HG03060 (cell line): ENCODE data around the gene YIF1A.

ENCODE experiments used
- ATAC-seq: cut with Tn5 transposase; IDR thresholded peaks from one replicate; pipeline ENCODE4 v1.9.1; 2021; ENCODE audit warnings: low read depth, moderate number of reproducible peaks; ENCODE audit not compliant: unreplicated experiment

YIF1A gene, protein sequence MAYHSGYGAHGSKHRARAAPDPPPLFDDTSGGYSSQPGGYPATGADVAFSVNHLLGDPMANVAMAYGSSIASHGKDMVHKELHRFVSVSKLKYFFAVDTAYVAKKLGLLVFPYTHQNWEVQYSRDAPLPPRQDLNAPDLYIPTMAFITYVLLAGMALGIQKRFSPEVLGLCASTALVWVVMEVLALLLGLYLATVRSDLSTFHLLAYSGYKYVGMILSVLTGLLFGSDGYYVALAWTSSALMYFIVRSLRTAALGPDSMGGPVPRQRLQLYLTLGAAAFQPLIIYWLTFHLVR

DNA sequence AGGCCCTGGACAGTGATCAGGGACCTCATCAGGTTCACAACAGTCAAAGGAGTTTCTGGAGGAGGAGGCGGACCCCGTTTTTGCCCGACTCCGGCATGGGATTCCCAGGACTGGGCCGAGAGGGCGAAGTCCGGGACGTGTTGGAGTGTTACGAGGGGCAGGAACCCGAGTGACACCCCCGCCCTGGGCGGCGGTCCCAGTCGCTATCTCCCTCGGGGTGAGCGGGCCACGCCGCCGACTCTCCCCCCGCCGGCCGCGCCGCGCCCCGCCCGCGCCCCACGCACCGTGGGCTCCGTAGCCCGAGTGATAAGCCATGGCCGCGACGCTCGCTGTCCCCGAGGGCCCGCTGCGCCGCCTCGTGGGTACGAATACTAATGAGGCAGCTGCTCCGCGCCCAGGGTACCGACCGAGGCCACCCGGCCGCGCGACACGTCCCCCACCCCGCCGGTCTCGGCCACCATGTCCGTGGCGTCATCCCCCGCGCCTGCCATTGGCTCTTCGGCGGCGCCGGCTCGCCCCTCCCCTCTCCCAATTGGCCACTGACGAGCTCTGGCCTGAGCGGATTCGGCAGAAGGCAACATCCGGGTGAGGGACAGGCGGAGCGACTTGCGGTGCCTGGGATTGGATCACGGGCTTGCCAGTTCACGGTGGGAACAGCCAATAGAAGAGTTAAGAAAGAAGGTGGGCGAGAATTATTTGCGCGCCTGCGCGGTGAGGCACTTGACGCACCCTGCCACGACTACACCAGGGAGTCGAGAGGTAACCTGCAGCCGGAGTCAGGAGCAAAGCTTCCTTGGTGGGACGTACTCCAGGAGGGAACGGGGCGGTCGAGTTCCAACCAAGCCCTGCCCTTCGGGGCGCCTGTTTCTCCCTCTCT is at the start of gene YIF1A:
YIF1A (minus strand) TSS at position 473 of the 877 bp plus-strand sequence; CDS start at position 315, 158 bp downstream.
- ATAC-seq = peak; percentile 85

DNA sequence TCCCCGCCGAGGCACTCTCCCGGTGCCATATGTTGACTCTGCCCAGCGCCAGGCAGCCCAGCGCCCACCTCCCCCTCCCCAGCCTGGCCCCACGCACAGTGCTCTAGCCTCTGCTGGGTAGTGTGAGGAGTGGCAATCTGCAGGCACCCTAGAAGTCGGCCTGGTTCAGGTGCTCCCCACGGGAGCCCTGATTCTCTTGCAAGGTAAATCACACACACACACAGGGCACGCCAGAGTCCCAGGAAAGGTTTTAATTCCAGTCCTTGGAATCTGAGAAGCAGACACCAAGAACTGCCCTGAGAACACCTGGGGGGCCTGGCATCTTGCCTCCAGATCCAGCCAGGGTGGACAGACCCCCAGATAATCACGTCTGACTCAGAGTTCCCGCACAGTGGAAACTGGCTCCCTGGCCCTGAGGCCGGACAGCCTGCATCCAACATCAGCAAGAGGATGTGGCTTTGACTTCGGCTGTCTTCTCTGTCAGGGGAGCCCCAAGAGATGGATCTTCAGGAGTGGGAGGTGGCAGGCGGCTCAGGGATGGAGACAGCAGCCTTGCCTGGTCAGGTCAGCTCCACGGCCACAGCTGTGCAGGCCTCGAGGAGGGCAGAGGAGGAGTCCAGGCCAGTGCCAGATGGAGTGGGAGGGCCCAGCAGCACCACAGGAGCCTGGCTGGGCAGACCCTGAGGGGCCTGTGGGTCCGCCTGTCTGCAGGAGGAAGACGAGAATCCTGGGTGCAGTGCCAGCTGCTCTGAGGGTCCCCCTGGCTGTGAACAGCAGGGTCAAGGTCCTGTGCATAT is 48.4 kb upstream of the YIF1A start:
- ATAC-seq = no peak

DNA sequence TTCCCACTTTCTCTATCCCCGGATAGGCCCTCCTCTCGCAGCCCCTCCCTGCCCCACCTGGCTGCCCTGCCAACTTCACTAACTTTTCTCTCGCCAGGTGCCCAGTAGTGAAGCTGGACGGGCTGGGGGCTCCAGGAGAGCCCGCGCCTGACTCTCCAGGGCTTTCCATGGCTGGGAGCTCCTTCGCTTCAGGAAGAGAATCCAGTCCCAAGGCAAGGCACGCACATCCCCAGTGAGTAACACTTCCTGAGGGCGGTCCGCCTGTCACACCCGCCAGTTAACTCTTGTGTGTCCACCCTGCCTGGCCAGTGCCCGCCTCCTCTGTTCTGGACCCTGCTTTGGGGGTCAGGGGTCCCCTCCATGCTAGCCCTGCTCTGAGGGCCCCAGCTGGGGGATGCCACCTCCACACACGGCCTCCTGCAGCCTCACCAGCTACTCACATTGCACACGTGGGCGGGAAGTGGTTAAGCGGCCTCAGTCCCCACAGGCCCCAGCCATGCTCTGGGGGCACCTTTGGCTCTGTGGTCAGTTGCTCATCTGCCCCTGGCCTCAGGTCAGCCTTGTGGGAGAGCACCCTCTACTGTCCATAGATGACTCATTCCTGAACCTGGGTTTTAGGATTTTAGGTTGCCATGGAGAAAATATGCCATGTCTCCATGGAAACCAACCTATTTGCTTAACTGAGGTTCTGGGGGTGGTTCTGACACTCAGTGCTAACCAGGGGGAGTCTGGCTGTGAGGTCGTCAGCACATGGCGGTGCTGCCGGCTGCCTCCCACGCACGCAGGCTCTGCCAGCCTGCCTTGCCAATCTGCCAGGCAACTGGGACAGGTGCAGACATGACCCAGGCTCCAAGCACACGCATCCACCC is 47.5 kb upstream of the YIF1A start, which contains the start of gene RIN1:
RIN1 (minus strand) TSS at position 201 of the 869 bp plus-strand sequence; CDS start at position 169, 32 bp downstream.
- peak; percentile 70 for ATAC-seq

DNA sequence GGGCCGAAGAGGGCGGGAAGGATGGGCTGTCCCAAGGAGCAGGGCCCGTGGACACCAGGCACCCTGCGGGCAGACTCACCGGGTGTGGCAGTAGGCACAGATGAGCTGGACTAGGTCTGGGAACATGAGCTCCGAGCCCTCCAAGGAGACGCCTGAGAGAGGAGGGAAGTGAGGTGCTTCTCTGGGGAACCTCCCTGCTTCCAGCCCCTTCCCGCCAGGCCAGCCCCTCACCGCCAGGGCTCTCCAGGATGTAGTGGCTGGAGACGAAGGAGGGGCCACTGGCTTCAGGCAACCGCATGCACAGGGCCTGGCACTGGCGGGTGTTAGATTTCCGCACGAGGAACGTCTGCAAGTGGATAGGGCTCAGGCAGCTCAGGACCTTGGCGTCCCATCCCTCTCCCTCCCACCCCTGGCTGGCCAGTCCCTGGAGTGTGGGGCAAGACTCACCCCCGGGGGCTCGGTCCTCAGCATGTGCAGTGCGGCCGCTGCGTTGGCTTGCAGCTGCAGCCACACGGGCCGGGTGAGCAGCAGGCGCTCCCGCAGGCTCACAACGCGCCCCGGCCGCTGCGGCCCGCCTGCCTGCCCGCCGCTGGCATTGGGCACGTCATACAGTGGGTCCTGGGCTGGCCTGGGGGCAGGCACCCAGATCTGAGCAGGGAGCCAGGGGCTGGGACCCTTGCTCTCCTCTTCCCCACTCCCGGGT is 46.7 kb upstream of the YIF1A start:
- no peak for ATAC-seq

DNA sequence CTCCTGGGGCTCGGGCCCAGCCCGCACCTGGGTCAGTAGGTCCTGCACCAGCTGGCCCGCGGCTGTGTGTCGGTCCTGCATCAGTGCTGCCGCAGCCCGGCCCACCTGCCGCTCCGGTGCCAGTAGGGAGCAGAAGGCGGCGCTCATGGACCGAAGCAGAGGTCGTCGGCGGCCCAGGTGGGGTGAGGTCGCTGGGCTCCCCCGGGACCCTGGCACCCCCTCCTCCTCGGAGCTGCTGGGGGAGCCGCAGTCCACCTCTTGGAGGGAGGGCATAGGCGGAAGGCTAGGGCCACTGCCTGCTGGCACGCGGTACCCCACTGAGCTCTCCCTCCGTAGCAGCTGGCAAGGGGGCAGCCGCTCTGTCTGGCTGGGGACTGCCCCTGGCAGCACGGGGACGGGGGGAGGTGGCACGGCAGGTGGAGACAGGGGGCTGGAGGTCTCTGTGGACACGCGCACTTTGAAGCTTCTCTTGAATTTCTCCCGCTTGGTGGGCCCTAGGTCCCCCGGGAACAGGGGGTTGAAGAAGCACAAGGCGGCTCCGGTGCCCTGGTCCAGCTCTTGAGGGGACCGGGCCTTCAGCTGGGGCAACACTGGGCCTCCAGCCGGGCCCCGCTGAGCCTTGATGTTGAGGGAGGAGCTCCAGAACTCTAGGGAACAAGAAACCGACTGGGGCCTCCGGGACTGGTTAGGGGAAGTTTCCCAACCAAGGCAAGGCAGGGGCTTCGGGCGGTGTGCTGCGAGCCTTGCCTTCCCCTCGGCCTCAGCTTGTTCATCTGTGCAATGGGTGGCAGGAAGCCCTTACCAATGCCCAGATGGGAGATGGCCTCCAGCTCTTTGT is 45.9 kb upstream of the YIF1A start:
- no peak for ATAC-seq

DNA sequence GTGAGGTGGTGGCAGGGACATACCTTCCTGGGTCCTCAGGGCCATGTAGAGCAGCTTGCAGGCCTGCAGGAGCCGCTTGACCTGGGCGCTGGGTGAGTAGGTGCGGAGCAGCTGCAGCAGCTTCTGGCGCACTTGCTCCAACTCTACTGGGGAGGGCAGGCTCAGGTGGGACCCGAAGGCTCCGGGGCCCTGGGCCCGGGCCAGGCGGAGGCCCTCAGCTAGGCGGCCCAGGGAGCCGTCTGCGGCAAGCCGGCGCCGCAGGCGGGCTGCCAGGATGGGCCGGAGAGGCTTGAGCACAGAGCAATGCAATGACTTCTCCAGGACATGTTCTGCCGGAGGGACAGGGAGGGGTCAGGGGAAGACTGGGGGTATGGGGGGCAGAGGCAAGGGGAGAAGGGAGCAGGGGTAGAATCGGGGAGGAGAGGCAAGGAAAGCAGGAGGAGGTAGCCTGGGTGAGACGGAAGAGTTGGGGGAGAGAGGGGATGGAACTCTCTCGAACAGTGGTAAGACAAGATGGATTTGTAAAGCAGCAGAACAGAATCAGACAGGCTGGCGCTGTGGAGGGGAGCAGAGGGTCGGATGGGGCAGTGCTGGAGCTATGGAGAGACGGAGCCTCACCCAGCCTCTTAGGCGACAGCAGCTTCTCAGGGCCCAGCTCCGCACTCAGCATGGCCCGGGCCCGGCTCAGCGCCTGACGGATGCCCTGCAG is 45.1 kb upstream of the YIF1A start:
- ATAC-seq = no peak

DNA sequence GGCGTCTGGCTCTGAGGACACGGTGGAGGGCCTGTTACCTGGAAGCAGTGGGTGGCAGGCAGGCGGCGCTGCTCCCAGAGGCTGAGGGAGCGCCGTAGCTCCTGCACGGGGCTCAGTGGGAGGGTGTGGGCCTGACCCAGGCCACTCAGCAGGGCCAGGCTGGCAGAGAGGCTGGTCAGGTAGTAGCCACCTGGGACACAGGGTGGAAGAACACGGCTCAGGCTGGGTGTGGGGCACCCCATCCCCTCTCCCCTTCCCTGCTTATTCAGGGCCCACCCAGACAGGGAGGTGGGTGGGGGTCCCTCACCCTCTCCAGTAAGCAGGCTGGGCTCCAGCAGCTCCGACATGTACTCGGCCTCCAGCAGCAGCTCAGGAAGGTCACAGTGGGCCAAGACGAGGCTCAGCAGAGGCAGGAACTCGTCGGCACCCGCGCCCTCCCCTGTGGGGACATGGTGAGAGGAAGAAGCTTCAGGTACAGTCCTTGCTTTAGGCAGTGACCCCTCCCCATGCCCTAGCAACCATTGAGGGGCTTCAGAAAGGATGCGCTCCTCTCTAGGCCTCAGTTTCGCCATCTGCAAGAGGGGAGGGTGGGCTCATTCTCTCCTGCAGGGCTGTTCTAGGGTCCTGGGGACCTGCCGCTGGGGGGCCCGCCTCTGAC is 44.4 kb upstream of the YIF1A start:
- no peak for ATAC-seq

DNA sequence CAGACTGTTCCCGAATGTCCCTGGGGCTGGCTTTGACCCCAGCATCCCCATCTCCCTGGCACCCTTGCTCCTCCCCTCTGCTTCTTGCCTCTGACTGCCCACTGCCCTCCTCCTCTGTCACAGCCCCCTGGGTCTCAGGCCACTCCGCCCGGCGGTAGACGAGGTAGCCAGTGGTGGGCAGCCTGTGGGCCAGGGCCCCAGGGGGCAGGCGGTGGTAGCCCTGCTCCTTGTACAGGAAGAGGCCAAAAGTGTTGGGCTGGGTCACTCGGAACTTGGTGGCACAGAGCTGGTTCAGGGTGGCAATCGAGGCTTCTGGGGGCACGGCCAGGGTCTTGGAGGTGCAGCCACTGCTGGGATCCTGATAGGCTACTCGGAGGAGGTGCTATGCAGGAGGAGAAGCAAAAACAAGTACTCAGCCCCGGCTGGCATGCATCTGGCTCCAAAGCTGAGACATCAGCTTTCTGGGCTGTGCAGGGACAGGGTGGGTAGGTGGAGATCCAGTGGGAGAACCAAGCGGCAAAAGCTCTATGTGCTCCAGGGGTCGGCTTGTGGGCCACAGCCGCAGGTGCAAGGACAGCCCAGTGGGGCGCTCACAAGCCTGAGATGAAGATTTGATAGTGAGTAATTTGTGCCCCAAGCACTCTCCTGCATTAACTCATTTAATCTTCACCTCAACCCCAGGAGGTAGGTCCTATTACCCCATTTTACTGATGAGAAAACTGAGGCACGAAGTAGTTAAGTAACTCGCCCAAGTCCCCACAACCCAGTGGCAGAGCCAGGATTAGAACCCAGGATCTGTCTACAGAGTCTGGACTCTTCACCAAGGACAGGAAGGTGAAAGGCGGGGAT is 43.7 kb upstream of the YIF1A start:
- ATAC-seq = no peak

DNA sequence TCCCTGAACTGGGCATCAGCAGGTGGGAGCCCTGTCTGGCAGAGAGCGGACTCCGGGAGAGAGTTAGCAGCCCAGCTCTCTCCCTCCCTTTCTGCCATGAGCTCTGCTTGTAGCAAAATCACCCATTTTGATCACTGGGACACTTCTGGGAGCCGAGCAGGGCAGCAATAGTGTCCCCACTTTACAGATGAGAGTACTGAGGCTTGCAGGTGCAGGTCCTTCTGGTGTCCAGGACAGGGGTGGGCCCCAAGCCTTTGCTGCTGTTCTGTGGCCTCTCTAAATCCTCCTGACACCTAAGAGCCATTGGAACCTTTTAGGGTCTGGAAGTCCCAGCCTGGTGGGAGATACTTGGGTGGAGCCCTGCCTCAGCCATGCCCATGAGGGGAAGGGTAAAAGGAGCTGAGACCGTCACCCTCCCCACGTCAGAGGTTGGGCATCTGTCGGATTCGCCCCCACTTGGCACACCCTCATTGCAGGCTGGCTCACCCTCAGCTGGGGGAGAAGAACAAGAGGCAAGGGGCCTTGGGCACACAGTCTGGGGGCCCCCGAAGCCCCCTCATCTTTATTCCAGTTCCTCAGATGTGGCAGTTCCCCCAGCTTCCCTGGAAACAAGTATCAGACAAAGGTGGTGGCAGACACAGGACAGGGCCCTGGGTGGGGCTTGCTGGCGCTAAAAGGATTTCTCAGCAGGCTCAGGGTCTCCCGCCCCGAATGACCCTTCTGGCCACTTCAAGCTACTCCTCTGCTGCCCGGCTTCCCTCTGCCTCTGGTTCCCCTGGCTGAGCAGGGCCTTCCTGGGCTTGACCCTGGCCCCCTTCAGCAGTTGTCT is 42.8 kb upstream of the YIF1A start:
- no peak for ATAC-seq

DNA sequence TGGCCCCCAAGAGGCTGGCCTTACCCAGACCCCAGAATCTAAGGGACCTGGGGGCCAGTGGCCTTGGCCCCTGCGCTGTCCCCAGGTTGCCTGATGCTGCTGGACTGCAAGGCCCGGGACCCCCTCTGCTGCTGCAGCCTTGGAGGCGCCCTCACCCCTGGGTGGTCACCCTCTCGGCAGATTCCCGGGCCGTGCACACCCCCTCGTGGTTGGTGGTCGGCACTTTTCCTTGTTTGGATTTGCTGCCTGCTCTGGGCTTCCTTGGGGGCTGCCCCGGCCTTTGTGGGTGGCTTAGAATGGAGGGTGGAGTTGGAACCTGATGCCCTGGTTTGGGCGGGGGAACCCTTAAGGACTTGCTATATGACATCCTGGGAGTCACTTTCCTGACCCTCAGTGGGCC is 42.0 kb upstream of the YIF1A start:
- no peak for ATAC-seq

DNA sequence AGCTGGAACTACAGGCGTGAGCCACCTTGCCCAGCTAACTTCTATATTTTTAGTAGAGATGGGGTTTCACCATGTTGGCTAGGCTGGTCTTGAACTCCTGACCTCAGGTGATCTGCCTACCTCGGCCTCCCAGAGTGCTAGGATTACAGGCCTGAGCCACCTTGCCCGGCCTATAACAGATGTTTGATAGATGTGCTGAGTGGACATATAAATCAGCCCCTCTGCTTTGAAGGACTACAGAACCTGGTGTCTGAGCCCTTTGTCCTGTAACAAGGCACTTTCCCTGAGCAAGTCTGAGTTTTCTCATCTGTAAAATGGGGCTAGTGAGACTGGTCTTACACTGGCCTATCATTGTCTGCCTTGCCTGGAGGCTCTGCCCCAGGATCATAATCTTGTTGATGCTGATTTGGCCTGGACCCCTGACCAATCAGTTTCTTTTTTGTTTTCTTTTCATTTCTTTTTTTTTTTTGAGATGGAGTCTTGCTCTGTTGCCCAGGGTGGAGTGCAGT is 40.3 kb upstream of the YIF1A start:
- ATAC-seq = no peak

DNA sequence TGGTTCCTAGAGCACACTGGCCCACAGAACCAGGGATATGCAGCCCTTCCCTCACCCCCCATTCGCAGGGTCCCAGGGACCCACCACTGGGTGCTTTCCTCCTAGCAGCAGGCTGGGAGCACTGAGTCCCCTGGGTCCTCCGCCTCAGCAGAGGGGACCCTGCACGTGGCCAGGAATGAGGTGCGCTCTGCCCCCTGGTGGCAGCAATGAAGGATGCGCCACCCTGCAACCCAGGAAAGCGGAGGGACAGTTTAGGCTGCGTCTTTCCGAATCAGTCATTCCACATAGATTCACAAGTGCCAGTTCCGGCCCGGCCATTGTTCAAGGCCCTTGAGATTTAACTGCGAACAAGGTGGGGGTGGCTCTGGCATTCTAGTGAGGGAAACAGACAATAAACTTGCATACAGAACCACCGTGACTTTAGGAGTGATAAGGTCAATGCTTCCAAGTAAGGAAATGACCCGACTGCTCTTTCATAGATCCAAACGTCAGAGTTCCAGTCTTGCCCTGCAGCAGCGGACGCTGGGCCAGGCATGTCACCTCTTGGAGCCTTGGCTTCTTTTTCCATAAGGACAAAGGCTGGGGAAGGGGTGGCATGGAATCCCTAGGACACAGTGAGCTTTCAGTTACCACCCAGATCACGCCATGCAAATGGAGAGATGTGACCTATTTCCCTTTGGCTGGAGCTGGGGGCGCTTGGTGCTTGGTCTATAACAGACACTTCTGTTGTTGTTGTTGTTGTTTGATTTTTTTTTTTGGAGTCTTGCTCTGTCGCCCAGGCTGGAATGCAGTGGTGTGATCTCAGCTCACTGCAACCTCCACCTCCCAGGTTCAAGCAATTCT is 39.6 kb upstream of the YIF1A start:
- ATAC-seq = no peak

DNA sequence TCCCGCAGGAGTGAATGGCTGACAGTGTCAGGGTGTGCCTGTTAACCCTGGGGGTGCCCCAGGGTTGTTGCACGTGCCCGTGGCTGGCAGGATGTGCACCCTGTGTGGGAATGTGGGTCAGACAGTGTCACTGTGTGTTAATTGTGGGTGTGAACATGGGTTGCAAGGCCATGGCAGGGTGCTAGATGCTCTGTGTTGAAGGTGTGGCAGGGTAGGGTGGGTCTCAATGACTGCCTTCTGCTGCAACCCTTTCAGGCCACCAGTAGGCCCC is 39.0 kb upstream of the YIF1A start:
- no peak for ATAC-seq

DNA sequence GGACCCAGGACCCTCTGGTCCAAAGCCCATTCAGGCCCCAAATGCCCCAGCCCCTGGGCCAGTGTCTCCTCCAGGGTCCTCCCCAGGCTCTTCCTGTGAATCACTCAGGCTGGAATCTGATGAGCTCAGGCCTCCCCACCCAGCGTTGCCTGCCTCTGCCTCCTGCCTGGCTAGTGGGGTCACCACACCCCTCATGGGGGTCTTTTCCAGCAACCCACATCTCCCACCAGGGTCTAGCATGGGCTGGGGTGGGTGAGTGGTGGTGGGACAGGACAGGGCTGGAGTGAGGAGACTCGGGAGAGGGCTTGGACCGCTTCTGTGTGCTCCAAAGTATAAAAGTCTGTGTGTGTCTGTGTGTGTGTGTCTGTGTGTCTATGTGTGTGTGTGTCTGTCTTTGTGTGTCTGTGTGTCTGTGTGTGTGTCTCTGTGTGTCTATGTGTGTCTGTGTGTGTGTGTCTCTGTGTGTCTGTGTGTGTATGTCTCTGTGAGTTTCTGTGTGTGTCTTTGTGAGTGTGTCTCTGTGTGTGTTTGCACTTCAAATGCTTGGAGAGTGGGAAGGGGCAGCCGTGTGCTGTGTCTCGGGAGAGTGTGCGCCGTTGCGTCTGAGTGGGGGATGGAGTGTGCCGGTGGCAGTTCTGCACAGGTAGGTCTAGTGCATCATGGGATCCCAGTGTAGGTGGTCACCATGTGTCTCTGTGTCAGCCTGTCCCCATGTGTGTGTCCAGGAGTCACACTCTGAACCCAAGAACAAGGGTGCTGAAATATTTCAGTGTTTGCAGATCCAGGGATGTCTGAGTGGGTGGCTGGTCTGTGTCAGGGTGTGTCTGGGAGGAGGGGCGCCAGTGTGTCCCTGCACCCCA is 38.5 kb upstream of the YIF1A start:
- no peak for ATAC-seq
